Panc1 (cell line): ENCODE measurements around the gene DHRS2. TPM values are rescaled to one million over a fixed set of nuclear protein-coding genes. Genes with fewer than 3 reads are reported as not detected.

Source experiments
- ATAC-seq: fragments of 200-7000 bp; cut with Tn5 transposase; 2 replicates; pipeline ENCODE4 v1.9.1; 2020; ENCODE audit warnings: mild to moderate bottlenecking, moderate library complexity
- BruUV-seq: library from RNA; stranded (reverse); fragments of 400-500 nt; replicated peaks from 2 replicates; lab custom pipeline; 2021; lab: Mats Ljungman, UMichigan
- CTCF ChIA-PET: fragments of 300-600 bp; sonication (Branson Sonifier 250); formaldehyde crosslinking; loops from one replicate; lab custom pipeline; 2022; ENCODE audit warnings: antibody characterized with exemption; lab: Charles Lee
- POLR2A ChIA-PET: fragments of 300-600 bp; sonication (Branson Sonifier 250); formaldehyde crosslinking; loops from one replicate; lab custom pipeline; 2022; ENCODE audit warnings: antibody characterized with exemption; lab: Charles Lee
- DNase-seq: peaks from one replicate; pipeline ENCODE4 v3.0.0-alpha.2; 2010; ENCODE audit warnings: low read depth, low spot score
- H3K27ac ChIP-seq: 2 replicates; pipeline ENCODE4 v1.5.1; 2011; ENCODE audit warnings: mild to moderate bottlenecking, low read length, inconsistent platforms
- H3K27me3 ChIP-seq: fragments of 200-500 bp; sonication (Bioruptor generic); 2 replicates; pipeline ENCODE4 v1.6.0; 2014; ENCODE audit warnings: low read length, inconsistent platforms; ENCODE audit not compliant: control insufficient read depth, insufficient read depth
- H3K36me3 ChIP-seq: fragments of 200-500 bp; sonication (Bioruptor generic); 2 replicates; pipeline ENCODE4 v1.5.1; 2014; ENCODE audit warnings: inconsistent platforms, mild to moderate bottlenecking, low read length, moderate library complexity; ENCODE audit not compliant: control insufficient read depth, insufficient read depth
- H3K4me1 ChIP-seq: 2 replicates; pipeline ENCODE4 v1.5.1; 2011; ENCODE audit warnings: inconsistent platforms, mild to moderate bottlenecking, low read length, moderate library complexity; ENCODE audit not compliant: control insufficient read depth, insufficient read depth
- H3K4me3 ChIP-seq, 2 experiments: 2 replicates each; pipeline ENCODE4 v1.5.1; 2011 to 2012; ENCODE audit warnings: low read depth in 2 of 2, low read length in 2 of 2, mild to moderate bottlenecking in 2 of 2, inconsistent platforms in 1 of 2, moderate library complexity in 1 of 2
- H3K9me3 ChIP-seq: fragments of 200-500 bp; sonication (Bioruptor generic); 2 replicates; pipeline ENCODE4 v1.5.1; 2014; ENCODE audit warnings: low read depth, mild to moderate bottlenecking, inconsistent platforms, low read length, moderate library complexity; ENCODE audit not compliant: control insufficient read depth, insufficient read depth
- POLR2AphosphoS5 ChIP-seq: IDR thresholded peaks from 2 replicates; pipeline ENCODE4 v1.6.1; 2012; ENCODE audit warnings: mild to moderate bottlenecking, low read depth, low read length, moderate library complexity
- SIN3A ChIP-seq: IDR thresholded peaks from 2 replicates; pipeline ENCODE4 v1.6.1; 2012; ENCODE audit warnings: low read depth, mild to moderate bottlenecking, low read length, moderate library complexity, borderline replicate concordance; ENCODE audit not compliant: insufficient read depth
- TCF7L2 ChIP-seq: IDR thresholded peaks from 2 replicates; pipeline ENCODE4 v1.6.1; 2011; ENCODE audit warnings: mild to moderate bottlenecking, low read depth, low read length, inconsistent platforms
- in situ Hi-C: cut with HindIII; loops from 2 replicates; pipeline ENCODE4 v1.10.0; 2016; ENCODE audit warnings: low sequenced_read_pairs, low pct_unique_long_range_greater_than_20kb
- intact Hi-C: fragments of 100-400 bp; cut with micrococcal nuclease; formaldehyde crosslinking; loops from one replicate; pipeline ENCODE4 v1.10.0; 2022; ENCODE audit not compliant: unreplicated experiment
- total RNA-seq: library from RNA; stranded (reverse); gene quantifications from one replicate; pipeline ENCODE4 v1.2.1, GENCODE V29; 2021; ENCODE audit not compliant: unreplicated experiment
- TF ChIP-seq, protein P1 (sequence below): fragments of 450-650 bp; IDR thresholded peaks from 2 replicates; pipeline ENCODE4 v1.5.1; 2017; ENCODE audit warnings: mild to moderate bottlenecking
- TF ChIP-seq, protein P2 (sequence below), 2 experiments: IDR thresholded peaks; 2 replicates each; pipeline ENCODE4 v1.6.1; 2011 to 2012; ENCODE audit warnings: low read depth in 2 of 2, control low read depth in 1 of 2, low read length in 1 of 2, mild to moderate bottlenecking in 1 of 2, moderate library complexity in 1 of 2; ENCODE audit not compliant: insufficient read depth in 1 of 2

Gene DHRS2
- total RNA-seq, 1 experiment from 2014 or later: 1.0 TPM

DNA sequence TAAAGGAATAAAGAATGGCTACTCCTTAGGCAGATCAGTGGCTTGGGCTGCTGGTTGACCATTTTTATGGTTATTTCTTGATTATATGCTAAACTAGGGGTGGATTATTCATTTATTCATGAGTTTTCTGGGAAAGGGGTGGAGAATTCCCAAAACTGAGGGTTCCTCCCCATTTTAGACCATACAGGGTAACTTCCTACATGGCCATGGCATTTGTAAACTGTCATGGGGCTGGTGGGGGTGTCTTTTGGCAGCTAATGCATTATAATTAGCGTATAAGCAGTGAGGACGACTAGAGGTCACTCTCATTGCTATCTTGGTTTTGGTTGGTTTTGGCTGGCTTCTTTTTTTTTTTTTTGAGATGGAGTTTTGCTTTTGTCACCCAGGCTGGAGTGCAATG is 32.0 kb upstream of the DHRS2 start:
- no peaks in the 10 kb centered on the region for H3K36me3 ChIP-seq
- H3K4me1 ChIP-seq: no peaks in the 10 kb centered on the region
- BruUV-seq: no TSS peak
- ATAC-seq: no peak
- no peaks in the 10 kb centered on the region for H3K9me3 ChIP-seq
- CTCF ChIA-PET: no interaction called here
- no peak overlapping the region for H3K4me3 ChIP-seq
- in situ Hi-C loops: no loop called here
- no peak overlapping the region for H3K27ac ChIP-seq
- no peak for DNase-seq
- H3K27me3 ChIP-seq: peaks cover 3% of the 10 kb centered on the region; the same call in 1 of the 2 replicates
- intact Hi-C loops: no loop called here
- POLR2A ChIA-PET: no interaction called here
- TF ChIP-seq SIN3A (no peak), POLR2AphosphoS5 (no peak), TCF7L2 (no peak)
- TF ChIP-seq, protein P1, sequence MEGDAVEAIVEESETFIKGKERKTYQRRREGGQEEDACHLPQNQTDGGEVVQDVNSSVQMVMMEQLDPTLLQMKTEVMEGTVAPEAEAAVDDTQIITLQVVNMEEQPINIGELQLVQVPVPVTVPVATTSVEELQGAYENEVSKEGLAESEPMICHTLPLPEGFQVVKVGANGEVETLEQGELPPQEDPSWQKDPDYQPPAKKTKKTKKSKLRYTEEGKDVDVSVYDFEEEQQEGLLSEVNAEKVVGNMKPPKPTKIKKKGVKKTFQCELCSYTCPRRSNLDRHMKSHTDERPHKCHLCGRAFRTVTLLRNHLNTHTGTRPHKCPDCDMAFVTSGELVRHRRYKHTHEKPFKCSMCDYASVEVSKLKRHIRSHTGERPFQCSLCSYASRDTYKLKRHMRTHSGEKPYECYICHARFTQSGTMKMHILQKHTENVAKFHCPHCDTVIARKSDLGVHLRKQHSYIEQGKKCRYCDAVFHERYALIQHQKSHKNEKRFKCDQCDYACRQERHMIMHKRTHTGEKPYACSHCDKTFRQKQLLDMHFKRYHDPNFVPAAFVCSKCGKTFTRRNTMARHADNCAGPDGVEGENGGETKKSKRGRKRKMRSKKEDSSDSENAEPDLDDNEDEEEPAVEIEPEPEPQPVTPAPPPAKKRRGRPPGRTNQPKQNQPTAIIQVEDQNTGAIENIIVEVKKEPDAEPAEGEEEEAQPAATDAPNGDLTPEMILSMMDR: no peak
- TF ChIP-seq, protein P2, sequence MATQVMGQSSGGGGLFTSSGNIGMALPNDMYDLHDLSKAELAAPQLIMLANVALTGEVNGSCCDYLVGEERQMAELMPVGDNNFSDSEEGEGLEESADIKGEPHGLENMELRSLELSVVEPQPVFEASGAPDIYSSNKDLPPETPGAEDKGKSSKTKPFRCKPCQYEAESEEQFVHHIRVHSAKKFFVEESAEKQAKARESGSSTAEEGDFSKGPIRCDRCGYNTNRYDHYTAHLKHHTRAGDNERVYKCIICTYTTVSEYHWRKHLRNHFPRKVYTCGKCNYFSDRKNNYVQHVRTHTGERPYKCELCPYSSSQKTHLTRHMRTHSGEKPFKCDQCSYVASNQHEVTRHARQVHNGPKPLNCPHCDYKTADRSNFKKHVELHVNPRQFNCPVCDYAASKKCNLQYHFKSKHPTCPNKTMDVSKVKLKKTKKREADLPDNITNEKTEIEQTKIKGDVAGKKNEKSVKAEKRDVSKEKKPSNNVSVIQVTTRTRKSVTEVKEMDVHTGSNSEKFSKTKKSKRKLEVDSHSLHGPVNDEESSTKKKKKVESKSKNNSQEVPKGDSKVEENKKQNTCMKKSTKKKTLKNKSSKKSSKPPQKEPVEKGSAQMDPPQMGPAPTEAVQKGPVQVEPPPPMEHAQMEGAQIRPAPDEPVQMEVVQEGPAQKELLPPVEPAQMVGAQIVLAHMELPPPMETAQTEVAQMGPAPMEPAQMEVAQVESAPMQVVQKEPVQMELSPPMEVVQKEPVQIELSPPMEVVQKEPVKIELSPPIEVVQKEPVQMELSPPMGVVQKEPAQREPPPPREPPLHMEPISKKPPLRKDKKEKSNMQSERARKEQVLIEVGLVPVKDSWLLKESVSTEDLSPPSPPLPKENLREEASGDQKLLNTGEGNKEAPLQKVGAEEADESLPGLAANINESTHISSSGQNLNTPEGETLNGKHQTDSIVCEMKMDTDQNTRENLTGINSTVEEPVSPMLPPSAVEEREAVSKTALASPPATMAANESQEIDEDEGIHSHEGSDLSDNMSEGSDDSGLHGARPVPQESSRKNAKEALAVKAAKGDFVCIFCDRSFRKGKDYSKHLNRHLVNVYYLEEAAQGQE (IDR thresholded peaks at IDR 0.05; ENCODE audit: insufficient read depth in 1 of 2, low read depth in 2 of 2, low read length in 1 of 2): no peak

- Histone ChIP-seq H3K27ac (no peak overlapping the region), H3K4me1 (no peaks in the 10 kb centered on the region), H3K4me3 (no peak overlapping the region), H3K9me3 (no peaks in the 10 kb centered on the region), H3K27me3 (peaks cover 3% of the 10 kb centered on the region; the same call in 1 of the 2 replicates), H3K36me3 (no peaks in the 10 kb centered on the region)
- no TSS peak for BruUV-seq
- intact Hi-C loops: no loop called here
- CTCF ChIA-PET: no interaction called here
- in situ Hi-C loops: no loop called here
- TF ChIP-seq, protein P1: no peak
- TF ChIP-seq TCF7L2 (no peak), POLR2AphosphoS5 (no peak), SIN3A (no peak)
- TF ChIP-seq, protein P2 (IDR thresholded peaks at IDR 0.05; ENCODE audit: insufficient read depth in 1 of 2, low read depth in 2 of 2, low read length in 1 of 2): no peak
- ATAC-seq (no peak), DNase-seq (no peak)
- POLR2A ChIA-PET: no interaction called here
Measured at GRCh38 chr14:23604675-23605170, 31.4 kb upstream of the DHRS2 start.
